ENCODE measurements around the gene MAMDC4.

GRCh38 chr9:136849038-136849959, 2.8 kb upstream of the MAMDC4 start, which contains the start of gene PHPT1:
- TF ChIP-seq, protein P1, sequence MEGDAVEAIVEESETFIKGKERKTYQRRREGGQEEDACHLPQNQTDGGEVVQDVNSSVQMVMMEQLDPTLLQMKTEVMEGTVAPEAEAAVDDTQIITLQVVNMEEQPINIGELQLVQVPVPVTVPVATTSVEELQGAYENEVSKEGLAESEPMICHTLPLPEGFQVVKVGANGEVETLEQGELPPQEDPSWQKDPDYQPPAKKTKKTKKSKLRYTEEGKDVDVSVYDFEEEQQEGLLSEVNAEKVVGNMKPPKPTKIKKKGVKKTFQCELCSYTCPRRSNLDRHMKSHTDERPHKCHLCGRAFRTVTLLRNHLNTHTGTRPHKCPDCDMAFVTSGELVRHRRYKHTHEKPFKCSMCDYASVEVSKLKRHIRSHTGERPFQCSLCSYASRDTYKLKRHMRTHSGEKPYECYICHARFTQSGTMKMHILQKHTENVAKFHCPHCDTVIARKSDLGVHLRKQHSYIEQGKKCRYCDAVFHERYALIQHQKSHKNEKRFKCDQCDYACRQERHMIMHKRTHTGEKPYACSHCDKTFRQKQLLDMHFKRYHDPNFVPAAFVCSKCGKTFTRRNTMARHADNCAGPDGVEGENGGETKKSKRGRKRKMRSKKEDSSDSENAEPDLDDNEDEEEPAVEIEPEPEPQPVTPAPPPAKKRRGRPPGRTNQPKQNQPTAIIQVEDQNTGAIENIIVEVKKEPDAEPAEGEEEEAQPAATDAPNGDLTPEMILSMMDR (IDR thresholded peaks at IDR 0.05) = no peak
- peak; percentile 75 to 81 for TF ChIP-seq POLR2A (IDR thresholded peaks at IDR 0.05)

Measured in adrenal gland (tissue), 5 donors.